Body of pancreas (tissue), 4 donors: ENCODE data around the gene SSTR3.
"Not testable (repeated sequence)": the region's sequence is repeated elsewhere in the genome, so short reads cannot be mapped to it uniquely, and the experiment has no call there.

Source experiments
- POLR2A ChIP-seq, 3 donors: fragments of 450-650 bp; IDR thresholded peaks; one replicate each; pipeline ENCODE4 v1.6.1; 2016; ENCODE audit warnings: antibody characterized with exemption in 3 of 3, mild to moderate bottlenecking in 2 of 3
- TF ChIP-seq, protein P1 (sequence below), 7 experiments: fragments of 450-650 bp in 4 of 7; fragments of 200-600 bp in 3 of 7; sonication (generic) in 3 of 7; IDR thresholded peaks; one replicate each; pipeline ENCODE4 v1.5.1; 2016 to 2019; ENCODE audit warnings: antibody characterized with exemption in 7 of 7

GRCh38 chr22:37251836-37252235 lies 39.6 kb upstream of the SSTR3 start:
- TF ChIP-seq, protein P1, sequence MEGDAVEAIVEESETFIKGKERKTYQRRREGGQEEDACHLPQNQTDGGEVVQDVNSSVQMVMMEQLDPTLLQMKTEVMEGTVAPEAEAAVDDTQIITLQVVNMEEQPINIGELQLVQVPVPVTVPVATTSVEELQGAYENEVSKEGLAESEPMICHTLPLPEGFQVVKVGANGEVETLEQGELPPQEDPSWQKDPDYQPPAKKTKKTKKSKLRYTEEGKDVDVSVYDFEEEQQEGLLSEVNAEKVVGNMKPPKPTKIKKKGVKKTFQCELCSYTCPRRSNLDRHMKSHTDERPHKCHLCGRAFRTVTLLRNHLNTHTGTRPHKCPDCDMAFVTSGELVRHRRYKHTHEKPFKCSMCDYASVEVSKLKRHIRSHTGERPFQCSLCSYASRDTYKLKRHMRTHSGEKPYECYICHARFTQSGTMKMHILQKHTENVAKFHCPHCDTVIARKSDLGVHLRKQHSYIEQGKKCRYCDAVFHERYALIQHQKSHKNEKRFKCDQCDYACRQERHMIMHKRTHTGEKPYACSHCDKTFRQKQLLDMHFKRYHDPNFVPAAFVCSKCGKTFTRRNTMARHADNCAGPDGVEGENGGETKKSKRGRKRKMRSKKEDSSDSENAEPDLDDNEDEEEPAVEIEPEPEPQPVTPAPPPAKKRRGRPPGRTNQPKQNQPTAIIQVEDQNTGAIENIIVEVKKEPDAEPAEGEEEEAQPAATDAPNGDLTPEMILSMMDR (IDR thresholded peaks at IDR 0.05), result not testable (repeated sequence)
- TF ChIP-seq POLR2A (IDR thresholded peaks at IDR 0.05), result not testable (repeated sequence)
